ENCODE results near the gene FMN1.

GRCh38 chr15:32871883-32872282 is 322.6 kb downstream of the FMN1 start:
- TF ChIP-seq CTCF (IDR thresholded peaks at IDR 0.05), result no peak
- no peak for TF ChIP-seq POLR2AphosphoS5 (IDR thresholded peaks at IDR 0.05; ENCODE audit: low read depth, low read length)
- no peak for TF ChIP-seq TCF7L2 (IDR thresholded peaks at IDR 0.05; ENCODE audit: low read depth, low read length)
- no peak for TF ChIP-seq REST (IDR thresholded peaks at IDR 0.05; ENCODE audit: insufficient read depth in 1 of 2, low read depth in 2 of 2, low read length in 1 of 2)
- TF ChIP-seq SIN3A (IDR thresholded peaks at IDR 0.05; ENCODE audit: borderline replicate concordance, insufficient read depth, low read depth, low read length), result no peak
